HG03565 (cell line): ENCODE results near the gene CCR9.

Experiments
- ATAC-seq: cut with Tn5 transposase; IDR thresholded peaks from one replicate; pipeline ENCODE4 v1.9.1; 2021; ENCODE audit warnings: mild to moderate bottlenecking, moderate library complexity; ENCODE audit not compliant: unreplicated experiment

Gene CCR9

GRCh38 chr3:45950686-45951600, 64.6 kb downstream of the CCR9 start:
- ATAC-seq, result no peak

- no peak for ATAC-seq
These were observed 65.6 kb downstream of the CCR9 start for GRCh38 chr3:45951946-45952345.

- no peak for ATAC-seq
These were observed 66.1 kb downstream of the CCR9 start for GRCh38 chr3:45952456-45952855.
